RKO (cell line): ENCODE results near the gene SCRG1.

ENCODE experiments used
- DNase-seq: peaks from one replicate; pipeline ENCODE4 v3.0.0-alpha.2; 2016; ENCODE audit warnings: low spot score

Gene SCRG1

DNA sequence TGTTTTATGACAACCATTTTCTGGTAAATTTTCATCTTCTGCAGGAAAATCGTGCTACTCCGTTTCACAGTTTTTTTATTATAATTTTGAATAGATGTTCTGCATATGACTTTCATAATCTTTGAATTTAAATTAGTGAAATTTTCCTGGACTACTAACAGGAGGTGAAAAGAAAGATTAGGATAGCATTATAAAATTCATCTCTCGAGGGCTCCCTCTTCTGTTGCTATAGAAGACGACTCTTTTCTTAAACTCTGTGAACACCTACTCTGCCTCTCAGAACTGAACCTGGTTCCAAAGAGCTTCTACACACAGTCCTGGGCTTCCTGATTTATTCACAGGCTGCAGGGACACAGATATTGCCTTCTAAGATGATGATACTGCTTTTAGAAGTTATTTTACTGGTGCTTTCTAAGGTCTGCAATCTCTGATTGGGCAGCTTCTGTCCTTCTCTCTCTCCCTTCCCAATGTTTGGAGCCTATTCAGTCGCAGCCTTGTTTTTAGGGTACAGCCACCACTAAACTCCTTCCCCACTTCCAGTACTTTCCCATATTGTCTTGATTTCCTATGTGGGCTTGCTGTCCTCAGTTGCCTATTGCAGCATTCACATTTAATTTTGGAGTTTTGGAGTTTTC lies 38.2 kb downstream of the SCRG1 start:
- peak; percentile 49 for DNase-seq

DNA sequence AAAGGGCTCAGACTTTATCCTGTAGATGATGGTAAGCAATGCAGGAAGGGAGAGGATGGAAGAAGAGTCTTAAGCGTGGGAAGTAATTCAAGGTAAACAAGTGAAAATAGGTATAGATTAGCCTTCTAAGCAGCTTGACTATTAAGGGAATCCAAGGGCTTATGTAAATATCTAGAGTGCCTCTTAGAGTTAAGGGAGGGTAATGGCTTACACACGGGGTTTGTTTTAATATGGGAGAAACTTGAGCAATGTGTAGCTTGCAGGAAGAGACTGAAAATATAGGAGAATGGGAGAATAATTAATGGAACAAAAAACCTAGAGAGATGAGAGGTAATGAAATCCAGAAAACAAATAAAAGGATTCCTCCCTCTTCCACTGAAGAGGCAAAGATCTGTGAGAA lies 41.0 kb downstream of the SCRG1 start:
- no peak for DNase-seq

- DNase-seq = no peak
Observed at GRCh38 chr4:173347467-173347866, 51.4 kb downstream of the SCRG1 start.

- DNase-seq = peak; percentile 65
Observed at GRCh38 chr4:173346074-173346473, 52.8 kb downstream of the SCRG1 start.

- no peak for DNase-seq
Observed at GRCh38 chr4:173345648-173346047, 53.3 kb downstream of the SCRG1 start.

DNA sequence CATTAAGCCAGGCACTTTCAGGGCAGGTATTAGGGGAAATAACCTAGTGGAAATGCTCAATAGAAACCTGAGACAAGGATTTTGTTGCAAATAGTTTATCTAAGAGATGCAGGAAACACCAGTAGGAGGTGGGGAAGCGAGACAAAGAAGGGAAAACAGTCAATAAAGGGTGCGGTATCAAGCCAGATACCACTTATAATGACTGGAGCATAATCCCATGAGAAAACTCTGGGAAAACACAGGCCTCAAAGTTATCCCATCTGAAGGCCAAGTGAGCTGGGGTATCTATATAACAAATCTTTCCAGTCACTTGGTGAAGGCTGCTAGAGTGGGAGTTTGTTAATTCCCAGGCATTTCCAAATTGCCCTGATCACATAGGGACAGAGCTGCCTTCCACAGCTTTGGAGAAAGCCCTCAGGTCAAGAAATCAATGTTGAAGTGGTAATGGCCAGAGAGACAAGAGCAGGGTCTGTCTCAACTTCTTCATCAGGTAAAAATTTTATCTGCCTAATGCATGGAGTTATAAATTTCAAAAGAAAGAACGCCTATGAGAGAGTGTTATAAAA lies 55.0 kb downstream of the SCRG1 start:
- no peak for DNase-seq

DNA sequence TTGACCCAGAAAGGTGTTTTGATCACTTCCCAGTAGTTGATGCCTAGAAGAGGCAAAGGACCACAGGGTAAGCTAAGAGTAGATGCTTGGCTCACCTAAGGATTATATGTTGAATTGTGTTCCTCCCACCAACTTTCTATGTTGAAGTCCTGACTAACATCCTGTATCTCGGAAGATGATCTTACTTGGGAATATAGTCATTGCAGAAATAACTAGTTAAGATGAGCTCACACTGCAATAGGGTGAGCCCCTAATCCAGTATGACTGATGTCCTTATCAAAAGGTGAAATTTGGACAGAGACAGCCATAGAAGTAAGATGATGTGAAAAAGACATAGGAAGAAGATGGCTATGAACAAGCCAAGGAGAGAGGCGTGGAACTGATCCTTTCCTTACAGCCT lies 61.5 kb downstream of the SCRG1 start:
- DNase-seq = peak; percentile 37

GRCh38 chr4:173334891-173335752 lies 63.8 kb downstream of the SCRG1 start:
- peak; percentile 93 for DNase-seq
